Smooth muscle cell of the brain vasculature (primary cell): ENCODE data around the gene CCR9.

ENCODE experiments used
- DNase-seq: peaks from one replicate; pipeline ENCODE4 v3.0.0-alpha.2; 2012; ENCODE audit warnings: low read depth, low spot score

The CCR9 gene

GRCh38 chr3:45872569-45872968 is 13.8 kb upstream of the CCR9 start:
- no peak for DNase-seq

GRCh38 chr3:45873036-45873435 is 13.3 kb upstream of the CCR9 start:
- no peak for DNase-seq

- DNase-seq: no peak
Observed at GRCh38 chr3:45873638-45874037, 12.7 kb upstream of the CCR9 start.

- DNase-seq: no peak
Observed at GRCh38 chr3:45874677-45875346, 11.5 kb upstream of the CCR9 start.

- DNase-seq: no peak
Observed at GRCh38 chr3:45878124-45878523, 8.2 kb upstream of the CCR9 start.

- no peak for DNase-seq
Observed at GRCh38 chr3:45880725-45881077, 5.6 kb upstream of the CCR9 start.

GRCh38 chr3:45881078-45882022 is 5.0 kb upstream of the CCR9 start:
- DNase-seq: no peak

GRCh38 chr3:45884368-45885201 is 1.8 kb upstream of the CCR9 start:
- DNase-seq: no peak

- DNase-seq: no peak
Observed at GRCh38 chr3:45887285-45887684, 942 bp downstream of the CCR9 start.

- DNase-seq: no peak
Observed at GRCh38 chr3:45887759-45888511, 1.6 kb downstream of the CCR9 start.

- no peak for DNase-seq
Observed at GRCh38 chr3:45889337-45889736, 3.0 kb downstream of the CCR9 start.

GRCh38 chr3:45890405-45890804 is 4.1 kb downstream of the CCR9 start:
- no peak for DNase-seq

GRCh38 chr3:45892161-45892560 is 5.8 kb downstream of the CCR9 start:
- no peak for DNase-seq

- DNase-seq: no peak
Observed at GRCh38 chr3:45894015-45894414, 7.7 kb downstream of the CCR9 start.

- DNase-seq: no peak
Observed at GRCh38 chr3:45895686-45896468, 9.5 kb downstream of the CCR9 start.

GRCh38 chr3:45896956-45897355 is 10.6 kb downstream of the CCR9 start:
- peak; percentile 15 for DNase-seq

GRCh38 chr3:45904931-45905330 is 18.6 kb downstream of the CCR9 start:
- DNase-seq: no peak

- no peak for DNase-seq
Observed at GRCh38 chr3:45905755-45906154, 19.4 kb downstream of the CCR9 start.

GRCh38 chr3:45906681-45907407 is 20.5 kb downstream of the CCR9 start:
- no peak for DNase-seq
